GM12872 (cell line): ENCODE data around the gene POP5.

ENCODE experiments used
- CTCF ChIP-seq: IDR thresholded peaks from 3 replicates; pipeline ENCODE4 v1.5.1; 2011; ENCODE audit warnings: low read depth, mild to moderate bottlenecking, low read length, moderate library complexity; ENCODE audit not compliant: insufficient read depth

Gene POP5

GRCh38 chr12:120584343-120585149 is 3.3 kb upstream of the POP5 start:
- TF ChIP-seq CTCF = peak; percentile 32; the same call in 1 of the 3 replicates

- TF ChIP-seq CTCF = peak; percentile 94
These were observed 2.4 kb upstream of the POP5 start for GRCh38 chr12:120583478-120584030.

GRCh38 chr12:120581998-120582397 is 796 bp upstream of the POP5 start:
- no peak for TF ChIP-seq CTCF

GRCh38 chr12:120579179-120579578 is 2.0 kb downstream of the POP5 start:
- TF ChIP-seq CTCF = no peak

DNA sequence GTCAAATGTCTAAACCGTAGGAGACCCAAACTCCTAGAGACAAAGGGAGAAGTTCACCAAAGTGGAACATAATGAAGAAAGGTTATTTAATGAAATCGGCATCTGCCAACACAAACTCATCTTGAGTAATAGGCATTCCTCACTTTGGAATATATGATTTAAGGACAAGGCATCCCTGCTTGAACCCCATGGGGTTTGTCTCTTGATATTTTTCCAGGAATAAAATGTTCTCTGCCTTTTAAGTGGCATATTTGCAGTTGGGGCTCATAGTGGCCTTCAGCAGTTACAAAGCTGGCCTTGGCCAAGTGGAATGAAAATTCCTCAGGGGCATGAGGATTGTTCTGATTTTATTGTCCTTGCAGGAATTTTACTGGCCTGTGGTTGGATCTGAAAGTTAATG is 7.1 kb downstream of the POP5 start:
- no peak for TF ChIP-seq CTCF

- no peak for TF ChIP-seq CTCF
These were observed 7.6 kb downstream of the POP5 start for GRCh38 chr12:120573560-120573959.

GRCh38 chr12:120571299-120571698 is 9.9 kb downstream of the POP5 start:
- TF ChIP-seq CTCF = no peak
